Skeletal muscle satellite cell (primary cell): ENCODE data around the gene FXYD5.

Experiments
- H3K27me3 ChIP-seq: 2 replicates; pipeline ENCODE4 v1.7.0; 2013; ENCODE audit warnings: low read length; ENCODE audit not compliant: control insufficient read depth, insufficient read depth
- H3K36me3 ChIP-seq: 2 replicates; pipeline ENCODE4 v1.7.0; 2013; ENCODE audit warnings: mild to moderate bottlenecking, control low read depth, low read length; ENCODE audit not compliant: insufficient read depth
- H3K4me1 ChIP-seq: 2 replicates; pipeline ENCODE4 v1.7.0; 2013; ENCODE audit warnings: low read length; ENCODE audit not compliant: control insufficient read depth, insufficient read depth
- H3K4me2 ChIP-seq: 2 replicates; pipeline ENCODE4 v1.7.0; 2013; ENCODE audit warnings: mild to moderate bottlenecking, low read length
- H3K4me3 ChIP-seq: 2 replicates; pipeline ENCODE4 v1.7.0; 2013; ENCODE audit warnings: low read length
- H3K9ac ChIP-seq: 2 replicates; pipeline ENCODE4 v1.7.0; 2013; ENCODE audit warnings: mild to moderate bottlenecking, low read depth, low read length, moderate library complexity
- H3K9me3 ChIP-seq: replicated peaks from 2 replicates; pipeline ENCODE4 v1.7.0; 2013; ENCODE audit warnings: mild to moderate bottlenecking, control low read depth, low read length

The FXYD5 gene

DNA sequence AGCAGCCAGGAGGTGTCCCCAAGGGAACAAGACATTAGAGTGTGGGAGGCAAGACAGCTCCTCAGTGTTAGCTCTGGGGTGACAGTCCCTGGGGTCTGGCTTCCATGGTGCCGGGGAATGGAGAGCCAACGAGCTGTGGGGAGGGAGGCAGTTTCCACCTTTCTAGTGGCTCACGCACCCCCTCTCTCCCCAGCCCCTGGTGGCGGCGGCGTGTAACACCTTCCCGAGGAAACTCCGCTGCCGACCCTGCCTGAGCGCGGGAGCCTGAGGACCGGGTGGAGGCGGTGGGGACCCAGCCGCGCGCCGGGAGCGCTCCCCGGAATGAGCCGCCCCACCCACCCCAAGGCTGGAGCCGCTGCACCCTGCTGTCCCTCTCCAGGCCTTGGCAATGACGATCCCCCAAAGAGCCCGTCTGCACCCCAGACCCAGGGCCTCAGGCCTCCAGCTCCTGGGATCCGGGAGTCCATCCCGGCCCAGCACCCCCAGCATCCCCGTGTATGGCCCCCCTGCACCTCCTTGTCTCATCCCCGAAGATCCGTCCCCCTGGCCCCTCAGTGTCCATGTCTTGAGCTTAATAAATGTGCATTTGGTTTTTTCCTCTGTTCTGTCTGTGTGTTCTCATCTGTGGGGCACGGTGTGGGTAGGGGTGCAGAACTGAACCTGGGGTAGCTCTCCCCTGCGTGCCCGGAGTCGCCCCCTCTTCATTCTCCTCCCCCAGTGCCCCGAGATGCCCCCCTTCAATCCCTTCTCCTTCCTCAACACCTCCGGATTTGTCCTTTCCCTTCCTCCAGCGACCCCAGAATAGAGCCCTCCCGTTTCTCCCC lies 622 bp upstream of the FXYD5 start:
- peaks cover 22% of the 10 kb centered on the region for H3K4me1 ChIP-seq
- peak overlapping the region; percentile 84 for H3K9ac ChIP-seq
- H3K4me3 ChIP-seq: peak overlapping the region; percentile 89
- H3K36me3 ChIP-seq: peaks cover 13% of the 10 kb centered on the region
- no peaks in the 10 kb centered on the region for H3K9me3 ChIP-seq
- no peaks in the 10 kb centered on the region for H3K27me3 ChIP-seq
- peak overlapping the region; percentile 92 for H3K4me2 ChIP-seq

DNA sequence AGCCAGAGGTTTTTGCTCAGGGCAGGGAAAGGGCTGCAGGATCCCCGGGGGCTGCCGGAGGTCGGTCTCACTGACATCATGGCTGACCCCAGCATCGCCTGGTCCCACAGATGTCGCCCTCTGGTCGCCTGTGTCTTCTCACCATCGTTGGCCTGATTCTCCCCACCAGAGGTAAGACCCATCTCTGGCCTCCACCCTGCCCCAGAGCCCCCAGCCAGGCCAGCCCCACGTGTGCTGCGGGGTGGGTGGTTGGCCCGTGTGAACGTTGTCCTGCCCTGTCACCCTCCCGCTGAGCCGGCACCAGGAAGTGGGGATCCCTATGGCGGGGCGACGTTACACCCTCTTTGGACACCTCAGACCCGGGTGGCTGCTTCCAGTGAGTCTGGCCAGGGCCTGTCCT lies 906 bp downstream of the FXYD5 start:
- no peaks in the 10 kb centered on the region for H3K27me3 ChIP-seq
- peak overlapping the region; percentile 84 for H3K9ac ChIP-seq
- no peaks in the 10 kb centered on the region for H3K9me3 ChIP-seq
- H3K4me2 ChIP-seq: peak overlapping the region; percentile 92
- H3K4me1 ChIP-seq: peaks cover 22% of the 10 kb centered on the region
- H3K36me3 ChIP-seq: peaks cover 26% of the 10 kb centered on the region
- H3K4me3 ChIP-seq: peak overlapping the region; percentile 89

DNA sequence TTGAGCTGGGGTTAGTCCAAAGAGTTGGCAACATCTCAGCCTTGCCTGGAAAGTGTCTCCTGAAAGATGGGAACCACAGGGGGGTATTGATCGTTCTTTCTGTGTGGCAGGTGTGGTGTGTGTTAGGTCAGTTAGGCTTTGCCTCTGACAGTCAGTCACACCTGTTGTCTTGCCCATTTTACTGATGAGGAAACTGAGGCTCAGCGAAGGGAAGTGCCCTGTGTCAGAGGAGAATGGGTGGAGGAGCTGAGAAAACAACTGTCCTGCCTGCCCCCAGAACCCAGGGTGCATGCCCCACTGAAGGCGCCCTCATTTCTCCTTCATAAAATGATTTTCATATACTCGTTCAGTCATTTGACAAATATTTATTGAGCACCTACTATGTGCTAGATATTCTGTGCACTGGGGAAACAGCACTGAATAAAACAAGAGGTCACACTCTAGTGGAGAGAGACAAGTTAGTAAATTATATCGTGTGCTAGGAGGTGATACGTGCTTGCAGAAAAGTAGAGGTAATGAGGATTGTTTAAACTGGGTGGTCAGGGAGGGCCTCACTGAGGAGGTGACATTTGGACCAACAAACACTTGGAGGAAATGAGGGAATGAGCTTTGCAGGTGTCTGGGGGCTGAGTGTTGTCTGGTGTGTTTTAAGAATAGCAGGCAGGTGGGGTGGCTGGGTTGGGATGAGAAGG lies 1.6 kb downstream of the FXYD5 start:
- H3K36me3 ChIP-seq: peaks cover 33% of the 10 kb centered on the region
- peak overlapping the region; percentile 84 for H3K9ac ChIP-seq
- H3K4me1 ChIP-seq: peaks cover 22% of the 10 kb centered on the region
- peak overlapping the region; percentile 92 for H3K4me2 ChIP-seq
- no peaks in the 10 kb centered on the region for H3K9me3 ChIP-seq
- H3K27me3 ChIP-seq: no peaks in the 10 kb centered on the region
- H3K4me3 ChIP-seq: peak overlapping the region; percentile 89

GRCh38 chr19:35156673-35157014 lies 2.1 kb downstream of the FXYD5 start:
- no peak overlapping the region for H3K4me3 ChIP-seq
- peaks cover 38% of the 10 kb centered on the region for H3K36me3 ChIP-seq
- H3K4me1 ChIP-seq: peaks cover 22% of the 10 kb centered on the region
- no peak overlapping the region for H3K9ac ChIP-seq
- no peaks in the 10 kb centered on the region for H3K9me3 ChIP-seq
- H3K27me3 ChIP-seq: no peaks in the 10 kb centered on the region
- peak overlapping the region; percentile 92 for H3K4me2 ChIP-seq

- H3K4me2 ChIP-seq: no peak overlapping the region
- H3K36me3 ChIP-seq: peaks cover 46% of the 10 kb centered on the region
- H3K27me3 ChIP-seq: no peaks in the 10 kb centered on the region
- peaks cover 6% of the 10 kb centered on the region for H3K9me3 ChIP-seq
- H3K9ac ChIP-seq: no peak overlapping the region
- no peak overlapping the region for H3K4me3 ChIP-seq
- H3K4me1 ChIP-seq: peaks cover 22% of the 10 kb centered on the region
Observed at GRCh38 chr19:35157431-35157830, 2.9 kb downstream of the FXYD5 start.

- no peak overlapping the region for H3K4me3 ChIP-seq
- H3K4me1 ChIP-seq: peaks cover 13% of the 10 kb centered on the region
- H3K4me2 ChIP-seq: no peak overlapping the region
- H3K9ac ChIP-seq: no peak overlapping the region
- H3K27me3 ChIP-seq: no peaks in the 10 kb centered on the region
- peaks cover 21% of the 10 kb centered on the region for H3K9me3 ChIP-seq
- peaks cover 68% of the 10 kb centered on the region for H3K36me3 ChIP-seq
Observed at GRCh38 chr19:35159606-35160005, 5.1 kb downstream of the FXYD5 start.

- Histone ChIP-seq H3K4me3 (no peak overlapping the region), H3K4me2 (no peak overlapping the region), H3K4me1 (peaks cover 7% of the 10 kb centered on the region), H3K9me3 (peaks cover 23% of the 10 kb centered on the region), H3K9ac (no peak overlapping the region), H3K36me3 (peaks cover 79% of the 10 kb centered on the region), H3K27me3 (no peaks in the 10 kb centered on the region)
Observed at GRCh38 chr19:35160629-35161433, 6.3 kb downstream of the FXYD5 start.

GRCh38 chr19:35161434-35161743 lies 6.9 kb downstream of the FXYD5 start:
- Histone ChIP-seq H3K36me3 (peaks cover 85% of the 10 kb centered on the region), H3K4me2 (no peak overlapping the region), H3K9me3 (peaks cover 26% of the 10 kb centered on the region), H3K27me3 (no peaks in the 10 kb centered on the region), H3K4me3 (no peak overlapping the region), H3K9ac (no peak overlapping the region), H3K4me1 (peaks cover under 1% of the 10 kb centered on the region)

DNA sequence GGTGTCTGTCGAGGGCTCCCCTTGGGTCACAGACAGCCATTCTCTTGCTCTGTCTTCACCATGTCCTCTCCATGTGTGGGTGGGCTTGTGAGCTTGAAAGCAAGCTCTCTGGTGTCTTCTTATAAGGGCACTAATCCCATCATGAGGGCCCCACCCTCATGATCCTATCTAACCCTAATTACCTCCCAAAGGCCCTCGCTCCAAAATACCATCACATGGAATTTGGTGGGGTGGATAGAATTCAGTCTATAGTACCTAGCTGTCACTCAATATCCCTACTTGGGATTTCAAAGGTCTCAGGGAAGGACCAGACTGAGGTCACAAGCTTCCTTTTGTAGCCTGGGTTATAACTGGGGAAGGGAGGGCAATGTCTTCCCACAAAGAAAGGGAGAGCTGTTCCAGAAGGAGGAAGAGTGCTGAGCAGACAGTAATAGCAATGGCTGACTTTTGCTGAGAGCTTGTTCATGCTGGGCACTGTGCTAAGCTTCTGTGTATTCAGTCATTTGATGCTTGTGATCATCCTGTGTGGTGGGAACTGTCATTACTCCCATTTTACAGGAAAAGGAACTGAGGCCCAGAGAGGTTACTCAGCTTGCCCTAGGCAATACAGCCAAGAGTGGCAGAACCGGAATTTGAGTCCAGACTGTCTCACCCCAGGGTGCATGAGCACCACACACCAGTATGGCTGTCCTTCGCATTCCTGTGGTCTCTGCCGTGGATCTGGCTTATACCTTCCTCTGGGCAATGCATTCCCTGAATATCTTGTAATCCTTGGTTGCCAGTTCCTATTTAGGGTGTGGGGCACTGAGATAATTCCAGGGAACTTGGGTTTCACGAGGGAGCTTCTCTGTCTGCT lies 8.2 kb downstream of the FXYD5 start:
- Histone ChIP-seq H3K27me3 (no peaks in the 10 kb centered on the region), H3K4me1 (no peaks in the 10 kb centered on the region), H3K4me2 (no peak overlapping the region), H3K4me3 (no peak overlapping the region), H3K9ac (no peak overlapping the region), H3K9me3 (peaks cover 26% of the 10 kb centered on the region), H3K36me3 (peaks cover 87% of the 10 kb centered on the region)

DNA sequence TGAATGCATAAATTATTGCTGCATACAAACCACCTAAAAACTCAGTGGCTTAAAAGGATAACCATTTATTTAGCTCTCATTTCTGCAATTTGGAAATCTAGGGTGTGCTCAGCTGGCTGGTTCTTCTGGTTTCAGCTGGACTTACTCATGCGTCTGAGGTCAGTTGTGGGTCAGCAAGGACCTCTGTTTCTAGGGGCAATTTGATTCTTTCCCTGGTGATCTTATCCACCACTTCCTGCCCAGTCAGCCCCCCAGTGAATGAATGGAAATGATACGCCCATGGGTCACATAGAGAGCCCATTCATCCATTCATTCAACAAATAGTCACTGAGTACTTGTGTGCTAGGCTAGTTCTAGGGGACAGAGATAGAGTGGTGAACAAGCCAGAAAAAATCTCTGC lies 9.9 kb downstream of the FXYD5 start:
- Histone ChIP-seq H3K4me3 (no peak overlapping the region), H3K9ac (no peak overlapping the region), H3K9me3 (peaks cover 26% of the 10 kb centered on the region), H3K36me3 (peaks cover 79% of the 10 kb centered on the region), H3K27me3 (no peaks in the 10 kb centered on the region), H3K4me2 (no peak overlapping the region), H3K4me1 (no peaks in the 10 kb centered on the region)
